Measurements from ENCODE around the gene SOAT2. TPM values are rescaled to one million over a fixed set of nuclear protein-coding genes. Genes with fewer than 3 reads are reported as not detected.

The SOAT2 gene
- total RNA-seq, 1 donor, result not detected

- Histone ChIP-seq H3K79me2 (ENCODE audit: insufficient read depth, low read length) (peaks cover 63% of the 10 kb centered on the region), H3K4me3 (ENCODE audit: insufficient read depth, low read length) (no peak overlapping the region), H2AFZ (ENCODE audit: low read length) (no peak overlapping the region), H3K27me3 (ENCODE audit: insufficient read depth, low read length) (no peaks in the 10 kb centered on the region), H3K4me2 (ENCODE audit: insufficient read depth, low read length) (no peak overlapping the region), H3K27ac (ENCODE audit: low read depth, low read length) (no peak overlapping the region), H3K9me3 (ENCODE audit: low read depth, low read length) (no peaks in the 10 kb centered on the region), H3K4me1 (ENCODE audit: insufficient read depth, low read length) (peaks cover 29% of the 10 kb centered on the region), H3K36me3 (ENCODE audit: insufficient read depth, low read length) (peaks cover 61% of the 10 kb centered on the region), H4K20me1 (ENCODE audit: insufficient read depth, low read length) (peaks cover 3% of the 10 kb centered on the region)
- DNase-seq (ENCODE audit: insufficient read length, low spot score, missing footprints), result no peak
- no peak for TF ChIP-seq CTCF (IDR thresholded peaks at IDR 0.05; ENCODE audit: extremely low read depth, low read depth, low read length)
Measured at GRCh38 chr12:53073881-53074280, 29.4 kb upstream of the SOAT2 start.

GRCh38 chr12:53074283-53074998, 28.8 kb upstream of the SOAT2 start:
- Histone ChIP-seq H4K20me1 (ENCODE audit: insufficient read depth, low read length) (peaks cover 3% of the 10 kb centered on the region), H3K27me3 (ENCODE audit: insufficient read depth, low read length) (no peaks in the 10 kb centered on the region), H3K9me3 (ENCODE audit: low read depth, low read length) (no peaks in the 10 kb centered on the region), H3K36me3 (ENCODE audit: insufficient read depth, low read length) (peaks cover 58% of the 10 kb centered on the region), H3K79me2 (ENCODE audit: insufficient read depth, low read length) (peaks cover 62% of the 10 kb centered on the region), H3K4me2 (ENCODE audit: insufficient read depth, low read length) (no peak overlapping the region), H3K4me1 (ENCODE audit: insufficient read depth, low read length) (peaks cover 26% of the 10 kb centered on the region), H3K27ac (ENCODE audit: low read depth, low read length) (no peak overlapping the region), H2AFZ (ENCODE audit: low read length) (no peak overlapping the region), H3K4me3 (ENCODE audit: insufficient read depth, low read length) (no peak overlapping the region)
- DNase-seq (ENCODE audit: insufficient read length, low spot score, missing footprints), result peak; percentile 52
- no peak for TF ChIP-seq CTCF (IDR thresholded peaks at IDR 0.05; ENCODE audit: extremely low read depth, low read depth, low read length)

- H4K20me1 ChIP-seq (ENCODE audit: insufficient read depth, low read length), result peaks cover 3% of the 10 kb centered on the region
- H2AFZ ChIP-seq (ENCODE audit: low read length), result no peak overlapping the region
- peaks cover 58% of the 10 kb centered on the region for H3K79me2 ChIP-seq (ENCODE audit: insufficient read depth, low read length)
- H3K27me3 ChIP-seq (ENCODE audit: insufficient read depth, low read length), result no peaks in the 10 kb centered on the region
- peaks cover 57% of the 10 kb centered on the region for H3K36me3 ChIP-seq (ENCODE audit: insufficient read depth, low read length)
- H3K27ac ChIP-seq (ENCODE audit: low read depth, low read length), result no peak overlapping the region
- peaks cover 31% of the 10 kb centered on the region for H3K4me1 ChIP-seq (ENCODE audit: insufficient read depth, low read length)
- no peak for TF ChIP-seq CTCF (IDR thresholded peaks at IDR 0.05; ENCODE audit: extremely low read depth, low read depth, low read length)
- DNase-seq (ENCODE audit: insufficient read length, low spot score, missing footprints), result no peak
- no peak overlapping the region for H3K4me2 ChIP-seq (ENCODE audit: insufficient read depth, low read length)
- H3K9me3 ChIP-seq (ENCODE audit: low read depth, low read length), result no peaks in the 10 kb centered on the region
- no peak overlapping the region for H3K4me3 ChIP-seq (ENCODE audit: insufficient read depth, low read length)
Measured at GRCh38 chr12:53074999-53075370, 28.3 kb upstream of the SOAT2 start.

GRCh38 chr12:53076461-53076860, 26.8 kb upstream of the SOAT2 start:
- H3K9me3 ChIP-seq (ENCODE audit: low read depth, low read length), result no peaks in the 10 kb centered on the region
- H3K4me2 ChIP-seq (ENCODE audit: insufficient read depth, low read length), result no peak overlapping the region
- H3K36me3 ChIP-seq (ENCODE audit: insufficient read depth, low read length), result peaks cover 46% of the 10 kb centered on the region
- no peak overlapping the region for H3K4me3 ChIP-seq (ENCODE audit: insufficient read depth, low read length)
- no peak overlapping the region for H2AFZ ChIP-seq (ENCODE audit: low read length)
- DNase-seq (ENCODE audit: insufficient read length, low spot score, missing footprints), result no peak
- no peaks in the 10 kb centered on the region for H3K27me3 ChIP-seq (ENCODE audit: insufficient read depth, low read length)
- peak overlapping the region; percentile 29 for H3K27ac ChIP-seq (ENCODE audit: low read depth, low read length)
- peaks cover 43% of the 10 kb centered on the region for H3K79me2 ChIP-seq (ENCODE audit: insufficient read depth, low read length)
- H4K20me1 ChIP-seq (ENCODE audit: insufficient read depth, low read length), result no peaks in the 10 kb centered on the region
- H3K4me1 ChIP-seq (ENCODE audit: insufficient read depth, low read length), result peaks cover 35% of the 10 kb centered on the region
- no peak for TF ChIP-seq CTCF (IDR thresholded peaks at IDR 0.05; ENCODE audit: extremely low read depth, low read depth, low read length)
